DOHH2 (cell line): ENCODE measurements around the gene SMC3.
"Not testable (repeated sequence)": the region's sequence is repeated elsewhere in the genome, so short reads cannot be mapped to it uniquely, and the experiment has no call there.

Experiments
- H3F3A ChIP-seq: fragments of 200-600 bp; sonication (generic), shearing (Covaris generic); 2 replicates; pipeline ENCODE4 v1.6.0; 2016; ENCODE audit warnings: antibody characterized with exemption, mild to moderate bottlenecking; ENCODE audit not compliant: control insufficient read depth, insufficient read depth
- H3K27ac ChIP-seq: fragments of 200-600 bp; sonication (generic); 2 replicates; pipeline ENCODE4 v1.5.1; 2014; ENCODE audit warnings: low read depth, mild to moderate bottlenecking, low read length, moderate library complexity
- H3K27me3 ChIP-seq: fragments of 200-600 bp; sonication (generic); 2 replicates; pipeline ENCODE4 v1.6.1; 2014; ENCODE audit warnings: mild to moderate bottlenecking, low read length, mixed read lengths; ENCODE audit not compliant: control insufficient read depth
- H3K36me3 ChIP-seq: fragments of 200-600 bp; sonication (generic); 2 replicates; pipeline ENCODE4 v1.6.1; 2014; ENCODE audit warnings: mild to moderate bottlenecking, low read length, moderate library complexity, mixed read lengths; ENCODE audit not compliant: control insufficient read depth
- H3K4me1 ChIP-seq: fragments of 200-600 bp; sonication (generic); 2 replicates; pipeline ENCODE4 v1.6.1; 2014; ENCODE audit warnings: mild to moderate bottlenecking, low read length, mixed read lengths; ENCODE audit not compliant: control insufficient read depth
- H3K4me2 ChIP-seq: fragments of 200-600 bp; sonication (generic); 2 replicates; pipeline ENCODE4 v1.6.0; 2014; ENCODE audit warnings: mild to moderate bottlenecking, low read length, moderate library complexity
- H3K4me3 ChIP-seq: fragments of 200-600 bp; sonication (generic); 2 replicates; pipeline ENCODE4 v1.5.1; 2014; ENCODE audit warnings: mild to moderate bottlenecking, low read length, mixed read lengths
- H3K79me2 ChIP-seq: fragments of 200-600 bp; sonication (generic); 2 replicates; pipeline ENCODE4 v1.6.1; 2014; ENCODE audit warnings: mild to moderate bottlenecking, low read length, mixed read lengths; ENCODE audit not compliant: control insufficient read depth
- H3K9me2 ChIP-seq: fragments of 200-600 bp; sonication (generic); replicated peaks from 2 replicates; pipeline ENCODE4 v1.6.1; 2014; ENCODE audit warnings: mild to moderate bottlenecking, low read length, mixed read lengths; ENCODE audit not compliant: control insufficient read depth
- H3K9me3 ChIP-seq: fragments of 200-600 bp; sonication (generic); 2 replicates; pipeline ENCODE4 v1.6.1; 2014; ENCODE audit warnings: antibody characterized with exemption, low read length, mixed read lengths; ENCODE audit not compliant: control insufficient read depth, insufficient read depth
- H4K20me1 ChIP-seq: fragments of 200-600 bp; sonication (generic); 2 replicates; pipeline ENCODE4 v1.6.0; 2014; ENCODE audit warnings: low read depth, mild to moderate bottlenecking, antibody characterized with exemption, low read length, moderate library complexity; ENCODE audit not compliant: control insufficient read depth, insufficient read depth
- CTCF ChIP-seq: fragments of 200-600 bp; sonication (generic); IDR thresholded peaks from one replicate; pipeline ENCODE4 v1.5.1; 2014; ENCODE audit warnings: antibody characterized with exemption, mild to moderate bottlenecking, low read depth, low read length; ENCODE audit not compliant: poor library complexity, severe bottlenecking
- EZH2phosphoT487 ChIP-seq: fragments of 200-600 bp; sonication (generic); IDR thresholded peaks from 2 replicates; pipeline ENCODE4 v1.6.1; 2017; ENCODE audit warnings: borderline replicate concordance, mild to moderate bottlenecking, antibody characterized with exemption, low read length, moderate library complexity, mixed read lengths

The SMC3 gene

GRCh38 chr10:110618230-110618610 is 50.7 kb downstream of the SMC3 start:
- Histone ChIP-seq H3K79me2 (no peaks in the 10 kb centered on the region), H3K27me3 (no peaks in the 10 kb centered on the region), H3K4me2 (no peak overlapping the region), H3K27ac (no peak overlapping the region), H3K9me3 (no peaks in the 10 kb centered on the region), H3F3A (no peaks in the 10 kb centered on the region), H3K4me1 (peaks cover 11% of the 10 kb centered on the region), H3K4me3 (no peak overlapping the region), H3K9me2 (no peaks in the 10 kb centered on the region), H4K20me1 (no peaks in the 10 kb centered on the region), H3K36me3 (no peaks in the 10 kb centered on the region)
- TF ChIP-seq CTCF (no peak), EZH2phosphoT487 (no peak)

GRCh38 chr10:110619514-110620397 is 52.3 kb downstream of the SMC3 start:
- Histone ChIP-seq H4K20me1 (no peaks in the 10 kb centered on the region), H3K9me3 (no peaks in the 10 kb centered on the region), H3K4me2 (no peak overlapping the region), H3K4me3 (no peak overlapping the region), H3K79me2 (no peaks in the 10 kb centered on the region), H3K27me3 (no peaks in the 10 kb centered on the region), H3K27ac (no peak overlapping the region), H3K9me2 (no peaks in the 10 kb centered on the region), H3F3A (no peaks in the 10 kb centered on the region), H3K36me3 (no peaks in the 10 kb centered on the region), H3K4me1 (no peaks in the 10 kb centered on the region)
- TF ChIP-seq EZH2phosphoT487 = no peak
- no peak for TF ChIP-seq CTCF

- Histone ChIP-seq H3K4me3 (no peak overlapping the region), H3K4me2 (no peak overlapping the region), H3K27me3 (no peaks in the 10 kb centered on the region), H3K79me2 (no peaks in the 10 kb centered on the region), H3K9me3 (no peaks in the 10 kb centered on the region), H3K4me1 (no peaks in the 10 kb centered on the region), H3K36me3 (no peaks in the 10 kb centered on the region), H4K20me1 (no peaks in the 10 kb centered on the region), H3F3A (no peaks in the 10 kb centered on the region), H3K9me2 (no peaks in the 10 kb centered on the region), H3K27ac (no peak overlapping the region)
- no peak for TF ChIP-seq EZH2phosphoT487
- no peak for TF ChIP-seq CTCF
Measured at GRCh38 chr10:110620398-110620719, 52.9 kb downstream of the SMC3 start.

- H3K27me3 ChIP-seq, H3K4me2 ChIP-seq, H4K20me1 ChIP-seq, H3K36me3 ChIP-seq, H3K27ac ChIP-seq, H3K9me3 ChIP-seq, H3K9me2 ChIP-seq, H3F3A ChIP-seq, H3K4me1 ChIP-seq, H3K79me2 ChIP-seq, H3K4me3 ChIP-seq: not testable (repeated sequence)
Measured at GRCh38 chr10:110623316-110623715, 55.8 kb downstream of the SMC3 start.
